Gastrocnemius medialis (tissue), 4 donors: Measurements from ENCODE around the gene NIPBL. TPM values are rescaled to one million over a fixed set of nuclear protein-coding genes. Genes with fewer than 3 reads are reported as not detected.

Experiments used
- ATAC-seq, 2 donors: fragments of 150-250 bp; one replicate each; pipeline ENCODE4 v1.9.1; 2016
- DNase-seq, 2 donors: peaks; one replicate each; pipeline ENCODE4 v3.0.0-alpha.2; 2019
- H3K27ac ChIP-seq, 4 donors: fragments of 200-600 bp; sonication (generic); 1 replicate in 1 of 4; 2 replicates in 3 of 4; pipeline ENCODE4 v1.5.1; 2016 to 2018; ENCODE audit warnings: mild to moderate bottlenecking in 2 of 4, moderate library complexity in 1 of 4
- H3K27me3 ChIP-seq, 3 donors: fragments of 200-600 bp; sonication (generic) in 2 of 3; 1 replicate in 1 of 3; 2 replicates in 2 of 3; pipeline versions ENCODE4 v1.5.1 to v1.6.0; 2016 to 2019; ENCODE audit warnings: mild to moderate bottlenecking in 1 of 3, moderate library complexity in 1 of 3
- H3K36me3 ChIP-seq, 2 donors: fragments of 200-600 bp; sonication (generic) in 1 of 2; one replicate each; pipeline ENCODE4 v1.5.1; 2017 to 2018
- H3K4me1 ChIP-seq, 2 donors: fragments of 200-600 bp; sonication (generic) in 1 of 2; one replicate each; pipeline ENCODE4 v1.5.1; 2016 to 2017; ENCODE audit warnings: mild to moderate bottlenecking in 2 of 2
- H3K4me3 ChIP-seq, 4 donors: fragments of 200-600 bp; sonication (generic) in 3 of 4; 1 replicate in 1 of 4; 2 replicates in 3 of 4; pipeline ENCODE4 v1.5.1; 2016 to 2019; ENCODE audit warnings: mild to moderate bottlenecking in 2 of 4
- H3K9me3 ChIP-seq, 3 donors: fragments of 200-600 bp; sonication (generic) in 2 of 3; 1 replicate in 1 of 3; 2 replicates in 2 of 3; pipeline ENCODE4 v1.5.1; 2016 to 2019
- POLR2A ChIP-seq, 2 donors: fragments of 450-650 bp; IDR thresholded peaks; one replicate each; pipeline ENCODE4 v1.6.1; 2017; ENCODE audit warnings: antibody characterized with exemption in 2 of 2, mild to moderate bottlenecking in 2 of 2, moderate library complexity in 2 of 2
- in situ Hi-C, 4 donors: fragments of 200-750 bp; cut with MboI; loops; one replicate each; pipeline versions ENCODE4 v1.15.0 to v1.8.0; 2017; ENCODE audit warnings: low sequenced_read_pairs in 4 of 4
- intact Hi-C: fragments of 100-400 bp; cut with DNase I; formaldehyde crosslinking; loops from one replicate; pipeline ENCODE4 v1.15.1; 2023; ENCODE audit warnings: low total_unique reads
- total RNA-seq, 4 donors: library from RNA; depleted of rRNA; stranded (reverse); fragments of >200 nt; gene quantifications; one replicate each; pipeline versions ENCODE4 v1.1.0 to v1.2.3, GENCODE V29; 2016
- TF ChIP-seq, protein P1 (sequence below), 5 experiments: fragments of 450-650 bp in 3 of 5; fragments of 200-600 bp in 2 of 5; sonication (generic) in 2 of 5; IDR thresholded peaks in 4 of 5; conservative IDR thresholded peaks in 1 of 5; 1 replicate in 4 of 5; 2 replicates in 1 of 5; pipeline ENCODE4 v1.5.1; 2016 to 2019; ENCODE audit warnings: antibody characterized with exemption in 5 of 5, mild to moderate bottlenecking in 3 of 5, moderate library complexity in 3 of 5

Gene NIPBL
- total RNA-seq, 4 donors from 2014 or later: 15.0 to 49.6 (median 32.7) TPM

DNA sequence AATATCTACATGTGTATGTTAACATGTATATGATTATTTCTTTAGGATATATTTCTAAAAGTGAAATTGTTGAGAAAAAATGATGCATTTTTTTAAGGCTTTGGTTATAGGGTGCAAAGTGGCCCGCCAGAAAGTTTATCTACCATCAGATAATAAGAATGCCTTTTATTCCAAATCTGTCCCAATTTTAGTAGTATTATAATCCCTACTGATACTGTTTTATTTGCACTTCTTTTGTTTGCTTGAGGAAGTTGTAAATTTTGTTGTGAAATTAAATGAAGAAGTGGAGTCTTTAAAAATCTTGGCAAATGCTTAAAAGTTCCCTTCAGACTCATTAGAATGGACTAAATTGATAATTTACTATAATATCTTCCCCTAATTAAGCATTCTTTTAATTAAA lies 73.0 kb downstream of the NIPBL start:
- in situ Hi-C loops (loop anchor here in 2 of 4 donors (10.0 kb wide), 2 partner anchors 75 to 215 kb away; partner anchors contain the start of gene NIPBL (in 1 of the 2)), intact Hi-C loops (no loop called here)
- no peak overlapping the region for H3K27ac ChIP-seq
- H3K36me3 ChIP-seq: no peaks in the 10 kb centered on the region
- H3K9me3 ChIP-seq: no peaks in the 10 kb centered on the region
- no peak for ATAC-seq
- TF ChIP-seq, protein P1, sequence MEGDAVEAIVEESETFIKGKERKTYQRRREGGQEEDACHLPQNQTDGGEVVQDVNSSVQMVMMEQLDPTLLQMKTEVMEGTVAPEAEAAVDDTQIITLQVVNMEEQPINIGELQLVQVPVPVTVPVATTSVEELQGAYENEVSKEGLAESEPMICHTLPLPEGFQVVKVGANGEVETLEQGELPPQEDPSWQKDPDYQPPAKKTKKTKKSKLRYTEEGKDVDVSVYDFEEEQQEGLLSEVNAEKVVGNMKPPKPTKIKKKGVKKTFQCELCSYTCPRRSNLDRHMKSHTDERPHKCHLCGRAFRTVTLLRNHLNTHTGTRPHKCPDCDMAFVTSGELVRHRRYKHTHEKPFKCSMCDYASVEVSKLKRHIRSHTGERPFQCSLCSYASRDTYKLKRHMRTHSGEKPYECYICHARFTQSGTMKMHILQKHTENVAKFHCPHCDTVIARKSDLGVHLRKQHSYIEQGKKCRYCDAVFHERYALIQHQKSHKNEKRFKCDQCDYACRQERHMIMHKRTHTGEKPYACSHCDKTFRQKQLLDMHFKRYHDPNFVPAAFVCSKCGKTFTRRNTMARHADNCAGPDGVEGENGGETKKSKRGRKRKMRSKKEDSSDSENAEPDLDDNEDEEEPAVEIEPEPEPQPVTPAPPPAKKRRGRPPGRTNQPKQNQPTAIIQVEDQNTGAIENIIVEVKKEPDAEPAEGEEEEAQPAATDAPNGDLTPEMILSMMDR (IDR thresholded peaks at IDR 0.05 in 4 of 5, conservative IDR thresholded peaks at IDR 0.05 in 1 of 5): no peak
- TF ChIP-seq POLR2A (IDR thresholded peaks at IDR 0.05): no peak
- DNase-seq: no peak
- H3K27me3 ChIP-seq: no peaks in the 10 kb centered on the region
- no peak overlapping the region for H3K4me3 ChIP-seq
- H3K4me1 ChIP-seq: peaks cover 57% of the 10 kb centered on the region in 2 donors

DNA sequence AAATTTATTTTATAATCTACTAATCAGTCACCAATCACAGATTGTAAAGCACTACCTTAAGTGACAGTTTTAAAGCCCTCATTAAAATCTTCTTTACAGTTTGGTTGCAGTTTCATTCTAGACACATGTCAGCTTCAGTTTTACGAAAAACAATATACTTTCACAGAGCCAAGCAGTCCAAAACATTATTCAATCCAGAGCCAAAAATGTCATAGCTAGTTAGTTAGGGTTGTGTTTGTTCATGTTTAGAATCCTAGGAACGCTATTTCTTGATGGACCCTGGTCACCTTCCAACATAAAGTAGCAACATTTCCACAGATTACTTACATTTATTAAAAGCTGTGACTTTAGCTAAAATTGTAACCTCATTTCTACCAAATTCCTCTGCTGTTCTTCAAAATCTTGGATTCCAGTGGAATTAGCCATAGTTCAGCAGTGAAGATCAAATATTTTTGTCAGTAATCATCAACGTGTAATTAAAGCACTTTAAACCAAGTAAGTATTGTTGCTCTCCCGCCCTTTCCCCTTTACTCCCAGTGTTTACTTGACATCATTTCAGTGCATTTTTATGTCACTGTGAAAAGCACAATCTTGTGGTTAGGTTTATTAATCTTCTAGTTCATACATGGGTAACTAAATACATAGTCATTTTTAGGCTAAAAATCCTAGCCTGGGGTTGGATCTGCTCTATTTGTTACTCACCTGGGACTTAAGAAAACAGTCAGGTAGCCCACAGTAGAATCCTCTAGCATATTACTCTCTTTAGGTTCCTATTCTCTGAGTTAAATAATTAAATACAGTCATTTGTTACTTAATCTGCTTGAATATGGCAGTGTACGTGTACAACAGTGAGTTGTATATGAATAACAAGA lies 74.3 kb downstream of the NIPBL start:
- H3K4me1 ChIP-seq: peaks cover 45 to 47% of the 10 kb centered on the region in 2 donors
- no peak overlapping the region for H3K4me3 ChIP-seq
- intact Hi-C loops (loop anchor here (5.0 kb wide), 1 partner anchor 209 kb away; no protein-coding TSS in a partner anchor), in situ Hi-C loops (no loop called here)
- no peak overlapping the region for H3K27ac ChIP-seq
- peaks cover 0 to 6% of the 10 kb centered on the region in 2 donors for H3K36me3 ChIP-seq
- H3K27me3 ChIP-seq: no peaks in the 10 kb centered on the region
- no peaks in the 10 kb centered on the region for H3K9me3 ChIP-seq
- no peak for ATAC-seq
- TF ChIP-seq, protein P1 (IDR thresholded peaks at IDR 0.05 in 4 of 5, conservative IDR thresholded peaks at IDR 0.05 in 1 of 5): no peak
- no peak for TF ChIP-seq POLR2A (IDR thresholded peaks at IDR 0.05)
- no peak for DNase-seq

DNA sequence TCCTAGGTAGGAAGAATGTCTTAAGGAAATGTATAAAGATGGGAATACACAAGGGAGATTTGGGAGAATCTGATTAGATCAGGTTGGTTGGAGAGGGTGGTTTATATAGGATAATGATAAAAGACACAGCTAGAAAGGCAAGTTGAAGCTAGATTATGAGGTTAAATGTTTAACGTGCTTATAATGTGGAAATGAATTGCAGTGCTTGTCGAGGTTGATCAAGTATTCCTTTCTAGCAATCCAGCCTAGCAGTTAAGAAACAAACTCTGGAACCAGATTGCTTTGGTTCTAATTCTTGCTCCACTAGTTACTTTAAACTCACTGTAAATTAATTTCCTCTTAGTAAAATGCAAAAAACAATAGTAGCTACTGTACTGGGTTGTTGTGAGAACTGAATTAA lies 76.5 kb downstream of the NIPBL start:
- no peak for ATAC-seq
- no peak for TF ChIP-seq POLR2A (IDR thresholded peaks at IDR 0.05)
- TF ChIP-seq, protein P1 (IDR thresholded peaks at IDR 0.05 in 4 of 5, conservative IDR thresholded peaks at IDR 0.05 in 1 of 5): no peak
- intact Hi-C loops (loop anchor here (5.0 kb wide), 1 partner anchor 211 kb away; no protein-coding TSS in a partner anchor), in situ Hi-C loops (no loop called here)
- Histone ChIP-seq H3K4me1 (peaks cover 27 to 31% of the 10 kb centered on the region in 2 donors), H3K27me3 (no peaks in the 10 kb centered on the region), H3K9me3 (no peaks in the 10 kb centered on the region), H3K4me3 (no peak overlapping the region), H3K27ac (no peak overlapping the region), H3K36me3 (peaks cover 0 to 16% of the 10 kb centered on the region in 2 donors)
- DNase-seq: no peak

DNA sequence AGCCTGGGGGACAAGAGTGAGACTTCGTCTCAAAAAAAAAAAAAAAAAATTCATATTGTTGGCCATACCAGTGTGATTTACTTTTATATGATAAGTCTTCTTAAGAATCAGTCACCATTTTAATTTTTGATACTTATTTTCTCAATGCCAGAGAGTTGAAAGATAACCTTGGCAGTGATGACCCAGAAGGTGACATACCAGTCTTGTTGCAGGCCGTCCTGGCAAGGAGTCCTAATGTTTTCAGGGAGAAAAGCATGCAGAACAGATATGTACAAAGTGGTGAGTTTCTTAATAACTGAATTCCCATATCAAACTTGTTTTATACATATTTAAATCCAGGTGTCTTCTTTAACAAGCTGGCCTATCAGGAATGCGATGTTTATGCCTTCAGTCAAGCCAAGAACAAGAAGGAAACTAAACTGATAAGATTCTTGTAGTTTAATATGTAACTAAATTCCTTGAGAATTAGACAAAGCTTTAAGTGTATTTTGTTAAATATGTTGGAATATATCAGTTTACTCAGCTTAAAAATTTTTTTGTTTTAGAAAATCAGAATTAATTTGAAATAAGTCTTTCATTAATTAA lies 81.5 kb downstream of the NIPBL start:
- in situ Hi-C loops: no loop called here
- H3K36me3 ChIP-seq: peaks cover 0 to 34% of the 10 kb centered on the region in 2 donors

More for the DNA sequence above, 81.5 kb downstream of the NIPBL start:
- intact Hi-C loops: no loop called here
- Histone ChIP-seq H3K4me1 (peaks cover 3% of the 10 kb centered on the region in 2 donors), H3K27ac (no peak overlapping the region), H3K27me3 (no peaks in the 10 kb centered on the region), H3K9me3 (no peaks in the 10 kb centered on the region), H3K4me3 (no peak overlapping the region)
- TF ChIP-seq, protein P1 (IDR thresholded peaks at IDR 0.05 in 4 of 5, conservative IDR thresholded peaks at IDR 0.05 in 1 of 5): no peak
- no peak for TF ChIP-seq POLR2A (IDR thresholded peaks at IDR 0.05)
- DNase-seq (no peak), ATAC-seq (no peak)
